ENCODE measurements around the gene BCL2.

The BCL2 gene

DNA sequence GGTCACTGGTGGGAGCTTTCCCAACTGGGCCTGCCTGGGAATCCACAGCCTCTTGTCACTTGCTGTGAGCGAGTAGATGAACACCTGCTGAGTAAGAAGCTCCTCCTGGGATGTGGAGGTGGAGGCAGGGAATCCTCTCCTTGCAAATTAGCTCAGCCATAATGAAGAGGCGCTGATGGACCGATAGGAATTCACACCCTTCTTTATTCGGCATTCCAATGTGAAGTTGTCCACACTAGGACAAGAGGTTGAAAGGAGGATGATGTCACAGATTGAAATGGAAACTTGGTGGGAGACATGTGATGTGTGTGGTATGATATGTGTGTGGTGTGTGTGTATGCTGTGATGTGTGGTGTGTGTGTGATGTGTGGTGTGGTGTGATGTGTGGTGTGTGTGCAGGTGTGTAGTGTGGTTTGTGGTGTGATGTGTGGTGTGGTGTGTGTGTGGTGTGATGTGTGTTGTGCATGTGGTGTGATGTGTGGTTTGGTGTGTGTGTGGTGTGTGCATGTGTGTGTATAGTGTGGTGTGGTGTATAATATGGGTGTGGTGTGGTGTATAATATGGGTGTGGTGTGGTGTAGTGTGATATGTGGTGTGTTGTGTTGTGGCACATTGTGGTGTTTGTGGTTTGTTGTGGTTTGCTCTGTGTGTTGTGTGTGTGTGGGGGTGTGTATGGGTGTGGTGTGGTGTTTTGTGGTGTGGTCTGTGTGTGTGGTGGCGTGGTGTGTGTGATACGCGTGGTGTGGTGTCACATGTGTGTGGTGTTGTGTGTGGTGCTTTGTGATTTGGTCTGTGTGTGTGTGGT, 216.4 kb downstream of the BCL2 start:
- DNase-seq = no peak

DNA sequence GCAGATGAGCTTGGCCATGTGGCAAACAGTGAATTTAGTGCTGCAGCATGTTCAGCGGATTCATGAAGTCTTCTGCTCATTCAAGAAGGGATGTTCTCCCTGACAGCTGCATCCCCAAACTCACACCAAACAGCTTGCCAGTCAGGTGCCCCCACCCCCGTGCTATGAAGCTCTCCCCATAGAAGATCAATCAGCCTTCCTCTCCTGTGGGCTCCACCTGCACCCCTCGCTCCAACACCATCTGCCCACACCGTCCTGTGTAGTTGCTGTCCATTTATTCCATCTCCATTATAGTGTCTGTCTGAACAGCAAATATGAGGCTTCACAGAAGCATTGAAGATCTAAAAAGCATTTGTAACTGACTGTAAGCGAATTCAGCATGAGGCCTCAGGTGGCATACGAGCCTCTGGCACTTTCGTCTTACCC, 218.9 kb downstream of the BCL2 start:
- DNase-seq = no peak

DNA sequence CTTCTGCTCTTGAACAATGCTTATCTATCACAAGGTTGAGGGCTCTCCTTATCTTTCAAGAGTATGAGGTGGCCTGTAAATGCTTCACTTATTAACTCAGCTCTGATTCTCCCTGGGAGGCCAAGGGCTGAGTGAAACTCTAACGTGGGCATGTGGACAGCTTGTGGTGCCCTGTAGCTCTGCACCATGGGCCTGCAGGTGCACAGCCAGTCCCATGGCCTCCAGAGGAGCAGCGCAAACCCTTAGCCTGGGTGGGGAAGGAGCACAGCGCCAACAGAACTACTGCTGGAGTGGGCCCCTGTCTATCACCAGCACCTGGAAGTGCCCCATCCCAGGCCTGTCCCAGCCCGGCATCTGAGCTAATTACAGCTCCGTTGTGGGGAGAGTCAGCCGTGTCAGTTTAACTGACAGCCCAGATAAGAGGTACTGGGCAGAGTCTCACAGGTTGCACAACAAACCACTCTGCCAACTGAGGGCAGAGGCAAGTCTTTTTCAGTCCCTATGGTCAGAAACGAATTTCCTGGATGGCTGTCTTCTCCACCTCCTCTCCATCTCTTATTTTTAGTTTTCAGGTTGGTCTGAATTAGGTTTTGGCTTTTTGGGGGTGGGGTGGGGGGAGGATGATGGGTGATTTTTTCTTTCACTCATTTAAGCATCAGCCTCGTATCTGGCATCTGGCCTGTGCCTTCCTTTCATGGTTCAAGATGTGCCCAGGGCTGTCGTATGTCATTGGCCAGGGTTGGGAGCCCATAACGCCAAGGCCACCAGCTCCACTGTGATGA, 219.5 kb downstream of the BCL2 start:
- DNase-seq = no peak

- DNase-seq = no peak
These were observed 220.3 kb downstream of the BCL2 start for GRCh38 chr18:63099091-63099840.

GRCh38 chr18:63098018-63098981, 221.3 kb downstream of the BCL2 start:
- no peak for DNase-seq

- DNase-seq = no peak
These were observed 222.4 kb downstream of the BCL2 start for GRCh38 chr18:63097178-63097577.

GRCh38 chr18:63096327-63096874, 223.2 kb downstream of the BCL2 start:
- DNase-seq = no peak

DNA sequence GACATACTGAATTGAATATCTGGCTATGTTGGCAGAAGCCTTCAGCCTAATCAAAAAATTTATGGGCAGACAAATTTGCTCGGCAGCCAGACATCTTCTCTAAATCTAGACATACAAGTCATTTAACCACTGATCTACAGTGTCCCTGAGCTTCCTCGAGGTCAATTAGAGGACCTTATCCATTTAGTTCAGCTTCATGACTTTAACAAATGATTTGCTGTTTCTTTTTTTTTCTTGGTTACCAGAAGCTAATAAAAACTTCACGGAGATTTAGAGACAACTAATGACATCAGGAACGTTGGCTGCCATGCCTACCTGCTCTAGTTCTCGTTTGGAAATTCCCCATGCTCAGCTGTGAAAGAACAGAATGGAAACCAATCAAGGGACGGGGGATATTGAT, 223.8 kb downstream of the BCL2 start:
- DNase-seq = no peak

- DNase-seq = no peak
These were observed 227.8 kb downstream of the BCL2 start for GRCh38 chr18:63091671-63092364.

- no peak for DNase-seq
These were observed 229.2 kb downstream of the BCL2 start for GRCh38 chr18:63090334-63090733.

- no peak for DNase-seq
These were observed 230.5 kb downstream of the BCL2 start for GRCh38 chr18:63089041-63089440.

- no peak for DNase-seq
These were observed 231.3 kb downstream of the BCL2 start for GRCh38 chr18:63088262-63088661.

DNA sequence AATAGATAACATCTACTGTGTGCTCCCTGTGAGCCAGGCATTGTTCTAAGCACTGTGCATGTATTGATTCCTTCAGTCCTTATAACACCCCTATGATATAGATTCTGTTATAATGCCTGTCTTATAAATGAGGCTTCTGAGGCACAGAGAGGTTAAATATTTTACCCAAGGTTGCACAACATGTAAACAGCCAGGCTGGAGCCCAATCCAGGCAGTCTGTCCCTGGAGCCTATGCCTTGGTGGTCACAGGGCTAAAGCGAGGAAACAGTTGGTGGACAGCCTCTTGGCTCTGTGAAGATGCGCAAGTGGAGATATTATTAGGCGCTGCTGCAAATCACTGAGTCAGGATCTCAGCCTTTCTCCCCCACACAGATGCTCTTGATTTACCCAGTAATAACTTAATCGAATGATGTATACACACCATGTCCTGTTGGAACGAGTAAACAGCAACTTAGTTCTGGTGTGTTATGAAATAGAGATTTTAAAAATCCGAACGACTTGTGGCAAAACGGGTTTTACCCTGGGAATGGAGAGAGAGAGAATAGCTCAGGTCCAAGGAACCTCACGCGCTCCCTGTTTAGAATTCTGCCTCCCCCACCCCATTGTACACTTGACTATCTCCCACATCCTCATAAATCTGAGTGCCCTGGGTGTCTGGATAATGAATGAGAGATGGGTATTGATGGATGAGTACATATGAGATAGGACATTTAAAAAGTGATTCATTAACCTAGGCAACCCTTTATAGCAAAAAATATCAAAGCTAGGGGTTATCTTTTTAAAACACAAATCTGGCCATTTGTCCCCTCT, 231.9 kb downstream of the BCL2 start:
- no peak for DNase-seq

GRCh38 chr18:63085611-63086010, 234.0 kb downstream of the BCL2 start:
- DNase-seq = no peak

- DNase-seq = no peak
These were observed 235.3 kb downstream of the BCL2 start for GRCh38 chr18:63084219-63084618.

GRCh38 chr18:63083555-63083954, 236.0 kb downstream of the BCL2 start:
- no peak for DNase-seq

DNA sequence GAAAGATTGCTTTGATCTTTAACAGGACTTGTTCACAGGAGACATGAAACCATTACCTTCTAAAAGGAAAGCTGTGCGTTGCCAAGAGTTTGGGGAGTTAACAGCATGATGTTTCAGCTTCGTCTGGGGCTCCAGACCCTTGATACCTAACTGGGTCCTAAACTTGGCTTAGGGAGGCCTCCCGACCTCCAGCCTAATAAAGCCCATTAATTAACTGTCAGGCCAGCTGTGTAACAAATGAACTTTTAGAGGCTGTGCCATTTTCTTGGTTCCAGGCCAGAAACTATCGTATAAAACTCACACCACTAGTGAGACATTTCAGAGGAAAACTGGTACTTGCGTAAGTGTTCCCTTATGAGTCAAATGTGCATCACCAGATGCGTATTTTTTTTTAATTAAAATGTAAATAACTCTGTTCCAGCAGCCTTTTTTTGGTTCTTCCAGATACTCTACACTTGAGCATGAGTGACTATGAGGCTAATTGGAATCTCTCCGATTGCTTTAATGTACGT, 236.5 kb downstream of the BCL2 start:
- DNase-seq = no peak

DNA sequence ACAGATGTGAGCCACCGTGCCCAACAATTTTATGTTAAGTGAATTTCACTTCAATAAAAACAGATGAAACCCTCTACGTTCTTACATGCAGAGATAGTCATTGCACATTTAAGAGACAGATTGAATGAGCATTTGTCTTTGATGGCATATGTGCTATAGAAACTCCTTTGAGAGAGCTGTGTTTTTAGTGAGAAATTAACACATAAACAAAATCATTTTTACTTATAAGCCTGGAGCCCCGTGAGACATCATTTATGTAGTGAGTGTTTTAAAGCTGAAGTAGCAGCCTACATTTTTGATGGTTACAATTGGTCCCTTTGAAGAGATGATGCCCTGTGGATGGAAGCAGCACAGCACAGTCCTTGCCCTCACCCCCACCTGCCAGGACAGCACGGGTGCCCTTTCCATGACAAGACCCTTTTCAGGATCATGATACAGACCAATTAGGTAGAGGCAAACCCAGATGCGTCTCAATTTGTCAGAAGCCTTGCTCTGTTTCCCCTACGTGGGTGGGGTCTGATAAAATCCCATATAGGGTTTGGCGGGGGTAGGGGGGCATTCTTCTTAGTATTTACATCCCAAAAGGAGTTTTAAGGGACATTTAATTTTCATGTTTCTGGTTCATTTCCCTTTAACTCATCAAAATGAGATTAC, 237.1 kb downstream of the BCL2 start:
- no peak for DNase-seq

DNA sequence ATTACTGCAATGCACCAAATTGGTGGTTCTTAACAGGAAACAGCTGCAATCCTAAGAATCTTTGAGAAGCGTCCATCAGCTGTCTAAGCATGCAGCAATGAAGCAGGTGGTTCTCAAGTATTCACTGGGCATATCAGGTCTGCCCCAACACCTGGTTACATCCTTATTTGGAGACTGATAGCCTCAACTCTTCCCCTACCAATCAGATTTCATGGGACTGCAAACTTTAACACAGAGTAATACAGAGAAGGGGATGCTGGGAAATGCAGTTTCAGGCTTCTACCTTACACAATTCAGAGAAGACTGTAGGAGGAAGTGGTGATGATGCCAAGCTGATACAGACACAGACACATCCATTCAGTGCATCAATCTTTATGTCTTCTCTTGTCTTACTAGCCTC, 240.5 kb downstream of the BCL2 start:
- DNase-seq = no peak

DNA sequence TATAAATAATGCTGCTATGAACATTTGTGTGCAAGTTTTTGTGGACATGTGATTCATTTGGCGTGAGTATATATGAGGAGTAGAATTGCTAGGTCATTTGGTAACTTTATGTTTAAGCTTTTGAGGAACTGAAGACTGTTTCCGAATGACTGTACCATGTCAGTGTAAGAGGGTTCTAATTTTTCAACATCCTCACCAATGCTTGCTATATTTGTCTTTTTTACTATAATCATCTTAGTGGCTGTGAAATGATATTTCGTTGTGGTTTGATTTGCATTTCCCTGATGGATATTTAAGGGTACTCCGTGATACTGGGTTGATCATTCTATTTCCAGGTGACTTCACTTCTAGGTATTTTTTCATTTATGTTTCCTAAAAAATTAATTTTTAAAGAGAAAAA, 241.1 kb downstream of the BCL2 start:
- DNase-seq = no peak

All from NCI-H774 (cell line).